ENCODE measurements around the gene B3GAT1.

B3GAT1 gene

GRCh38 chr11:134417871-134418840 is 6.1 kb upstream of the B3GAT1 start:
- Histone ChIP-seq H3K4me3 (ENCODE audit: low read length) (no peak overlapping the region), H3K9ac (ENCODE audit: low read length) (no peak overlapping the region), H3K9me3 (ENCODE audit: control insufficient read depth, low read depth, low read length) (no peaks in the 10 kb centered on the region), H3K36me3 (ENCODE audit: control insufficient read depth, low read depth, low read length) (no peaks in the 10 kb centered on the region), H3K27me3 (ENCODE audit: control insufficient read depth, insufficient read depth, low read length) (peaks cover 25% of the 10 kb centered on the region), H3K4me1 (ENCODE audit: control insufficient read depth, low read depth, low read length) (peaks cover 22% of the 10 kb centered on the region), H3K27ac (ENCODE audit: low read length) (no peak overlapping the region)

GRCh38 chr11:134416726-134417125 is 4.7 kb upstream of the B3GAT1 start:
- Histone ChIP-seq H3K9me3 (ENCODE audit: control insufficient read depth, low read depth, low read length) (no peaks in the 10 kb centered on the region), H3K36me3 (ENCODE audit: control insufficient read depth, low read depth, low read length) (no peaks in the 10 kb centered on the region), H3K27me3 (ENCODE audit: control insufficient read depth, insufficient read depth, low read length) (peaks cover 28% of the 10 kb centered on the region), H3K4me3 (ENCODE audit: low read length) (no peak overlapping the region), H3K4me1 (ENCODE audit: control insufficient read depth, low read depth, low read length) (peaks cover 22% of the 10 kb centered on the region), H3K9ac (ENCODE audit: low read length) (no peak overlapping the region), H3K27ac (ENCODE audit: low read length) (no peak overlapping the region)

GRCh38 chr11:134414766-134415765 is 3.0 kb upstream of the B3GAT1 start:
- no peak overlapping the region for H3K9ac ChIP-seq (ENCODE audit: low read length)
- peaks cover 38% of the 10 kb centered on the region for H3K27me3 ChIP-seq (ENCODE audit: control insufficient read depth, insufficient read depth, low read length)
- peak overlapping the region; percentile 66 for H3K4me3 ChIP-seq (ENCODE audit: low read length)
- no peak overlapping the region for H3K27ac ChIP-seq (ENCODE audit: low read length)
- peaks cover 31% of the 10 kb centered on the region for H3K4me1 ChIP-seq (ENCODE audit: control insufficient read depth, low read depth, low read length)
- H3K36me3 ChIP-seq (ENCODE audit: control insufficient read depth, low read depth, low read length) = no peaks in the 10 kb centered on the region
- H3K9me3 ChIP-seq (ENCODE audit: control insufficient read depth, low read depth, low read length) = no peaks in the 10 kb centered on the region

GRCh38 chr11:134413826-134414731 is 2.0 kb upstream of the B3GAT1 start:
- Histone ChIP-seq H3K4me1 (ENCODE audit: control insufficient read depth, low read depth, low read length) (peaks cover 31% of the 10 kb centered on the region), H3K4me3 (ENCODE audit: low read length) (peak overlapping the region; percentile 66), H3K9ac (ENCODE audit: low read length) (no peak overlapping the region)

GRCh38 chr11:134413043-134413825 is 1.2 kb upstream of the B3GAT1 start:
- peak overlapping the region; percentile 66 for H3K4me3 ChIP-seq (ENCODE audit: low read length)
- H3K27ac ChIP-seq (ENCODE audit: low read length) = no peak overlapping the region
- peaks cover 31% of the 10 kb centered on the region for H3K4me1 ChIP-seq (ENCODE audit: control insufficient read depth, low read depth, low read length)
- H3K9ac ChIP-seq (ENCODE audit: low read length) = peak overlapping the region; percentile 18
- peaks cover 38% of the 10 kb centered on the region for H3K27me3 ChIP-seq (ENCODE audit: control insufficient read depth, insufficient read depth, low read length)
- H3K36me3 ChIP-seq (ENCODE audit: control insufficient read depth, low read depth, low read length) = no peaks in the 10 kb centered on the region
- no peaks in the 10 kb centered on the region for H3K9me3 ChIP-seq (ENCODE audit: control insufficient read depth, low read depth, low read length)

More at GRCh38 chr11:134413826-134414731, 2.0 kb upstream of the B3GAT1 start:
- Histone ChIP-seq H3K27ac (ENCODE audit: low read length) (no peak overlapping the region), H3K9me3 (ENCODE audit: control insufficient read depth, low read depth, low read length) (no peaks in the 10 kb centered on the region), H3K27me3 (ENCODE audit: control insufficient read depth, insufficient read depth, low read length) (peaks cover 38% of the 10 kb centered on the region), H3K36me3 (ENCODE audit: control insufficient read depth, low read depth, low read length) (no peaks in the 10 kb centered on the region)

GRCh38 chr11:134410766-134411165 is 1.3 kb downstream of the B3GAT1 start:
- Histone ChIP-seq H3K27ac (ENCODE audit: low read length) (no peak overlapping the region), H3K4me1 (ENCODE audit: control insufficient read depth, low read depth, low read length) (peaks cover 31% of the 10 kb centered on the region), H3K36me3 (ENCODE audit: control insufficient read depth, low read depth, low read length) (no peaks in the 10 kb centered on the region), H3K9me3 (ENCODE audit: control insufficient read depth, low read depth, low read length) (no peaks in the 10 kb centered on the region), H3K4me3 (ENCODE audit: low read length) (peak overlapping the region; percentile 69), H3K27me3 (ENCODE audit: control insufficient read depth, insufficient read depth, low read length) (peaks cover 34% of the 10 kb centered on the region), H3K9ac (ENCODE audit: low read length) (no peak overlapping the region)

- Histone ChIP-seq H3K27ac (ENCODE audit: low read length) (no peak overlapping the region), H3K4me3 (ENCODE audit: low read length) (no peak overlapping the region), H3K4me1 (ENCODE audit: control insufficient read depth, low read depth, low read length) (peaks cover 23% of the 10 kb centered on the region), H3K9me3 (ENCODE audit: control insufficient read depth, low read depth, low read length) (no peaks in the 10 kb centered on the region), H3K27me3 (ENCODE audit: control insufficient read depth, insufficient read depth, low read length) (peaks cover 26% of the 10 kb centered on the region), H3K9ac (ENCODE audit: low read length) (no peak overlapping the region), H3K36me3 (ENCODE audit: control insufficient read depth, low read depth, low read length) (no peaks in the 10 kb centered on the region)
These were observed 2.3 kb downstream of the B3GAT1 start for GRCh38 chr11:134409552-134410429.

GRCh38 chr11:134407923-134408322 is 4.1 kb downstream of the B3GAT1 start:
- Histone ChIP-seq H3K4me3 (ENCODE audit: low read length) (no peak overlapping the region), H3K27ac (ENCODE audit: low read length) (no peak overlapping the region), H3K27me3 (ENCODE audit: control insufficient read depth, insufficient read depth, low read length) (peaks cover 11% of the 10 kb centered on the region), H3K9me3 (ENCODE audit: control insufficient read depth, low read depth, low read length) (no peaks in the 10 kb centered on the region), H3K9ac (ENCODE audit: low read length) (no peak overlapping the region), H3K36me3 (ENCODE audit: control insufficient read depth, low read depth, low read length) (no peaks in the 10 kb centered on the region), H3K4me1 (ENCODE audit: control insufficient read depth, low read depth, low read length) (peaks cover 9% of the 10 kb centered on the region)

- Histone ChIP-seq H3K9me3 (ENCODE audit: control insufficient read depth, low read depth, low read length) (no peaks in the 10 kb centered on the region), H3K9ac (ENCODE audit: low read length) (no peak overlapping the region), H3K27ac (ENCODE audit: low read length) (no peak overlapping the region), H3K4me1 (ENCODE audit: control insufficient read depth, low read depth, low read length) (peaks cover 9% of the 10 kb centered on the region), H3K27me3 (ENCODE audit: control insufficient read depth, insufficient read depth, low read length) (peaks cover 10% of the 10 kb centered on the region), H3K36me3 (ENCODE audit: control insufficient read depth, low read depth, low read length) (no peaks in the 10 kb centered on the region), H3K4me3 (ENCODE audit: low read length) (no peak overlapping the region)
These were observed 4.7 kb downstream of the B3GAT1 start for GRCh38 chr11:134407321-134407828.

All from iPS-18a (cell line).